T-helper 17 cell (primary cell): ENCODE results near the gene TLR7. TPM values are rescaled to one million over a fixed set of nuclear protein-coding genes. Genes with fewer than 3 reads are reported as not detected.

Source experiments
- ATAC-seq: fragments of 150-1000 bp; cut with Tn5 transposase; 2 replicates; pipeline ENCODE4 v1.10.0; 2021; ENCODE audit warnings: mild to moderate bottlenecking, moderate library complexity
- DNase-seq, 3 donors: peaks; one replicate each; pipeline versions ENCODE4 v3.0.0 to v3.0.0-alpha.2; 2020 to 2021
- H3K9me3 ChIP-seq: one replicate; pipeline ENCODE4 v1.7.0; 2013; ENCODE audit warnings: low read length, mild to moderate bottlenecking; ENCODE audit not compliant: control insufficient read depth, poor library complexity, severe bottlenecking
- H3K27ac Mint-ChIP-seq: one replicate; pipeline ENCODE4 v1.8.0; 2022; ENCODE audit warnings: mild to moderate bottlenecking, moderate library complexity, mixed read lengths
- H3K27me3 Mint-ChIP-seq: one replicate; pipeline ENCODE4 v1.8.0; 2022; ENCODE audit warnings: mixed read lengths
- H3K36me3 Mint-ChIP-seq: one replicate; pipeline ENCODE4 v1.8.0; 2022; ENCODE audit warnings: low read depth, mixed read lengths
- H3K4me1 Mint-ChIP-seq: one replicate; pipeline ENCODE4 v1.8.0; 2022; ENCODE audit warnings: mild to moderate bottlenecking, mixed read lengths
- H3K4me3 Mint-ChIP-seq: one replicate; pipeline ENCODE4 v1.8.0; 2022; ENCODE audit warnings: mild to moderate bottlenecking, moderate library complexity, mixed read lengths
- total RNA-seq, 4 donors: library from RNA in 2 of 4; stranded (reverse) in 2 of 4; gene quantifications; one replicate each; pipeline ENCODE4 v1.2.3 and lab custom pipeline; 2022 to 2026

The TLR7 gene
- total RNA-seq, 2 donors from 2014 or later, result 0.42 TPM; not detected in 1

GRCh38 chrX:12872741-12873140, 5.9 kb downstream of the TLR7 start:
- DNase-seq, result no peak
- no peak for ATAC-seq
- Mint-ChIP-seq H3K27me3 (peaks cover 2% of the 10 kb centered on the region), H3K36me3 (no peaks in the 10 kb centered on the region), H3K27ac (no peak overlapping the region), H3K4me3 (no peak overlapping the region), H3K4me1 (peaks cover 2% of the 10 kb centered on the region)
- no peaks in the 10 kb centered on the region for H3K9me3 ChIP-seq

GRCh38 chrX:12874581-12874980, 7.7 kb downstream of the TLR7 start:
- no peaks in the 10 kb centered on the region for H3K36me3 Mint-ChIP-seq
- ATAC-seq (no peak), DNase-seq (no peak)
- no peaks in the 10 kb centered on the region for H3K27me3 Mint-ChIP-seq
- no peaks in the 10 kb centered on the region for H3K9me3 ChIP-seq
- H3K4me3 Mint-ChIP-seq, result no peak overlapping the region
- no peaks in the 10 kb centered on the region for H3K4me1 Mint-ChIP-seq
- no peak overlapping the region for H3K27ac Mint-ChIP-seq

GRCh38 chrX:12877386-12877785, 10.5 kb downstream of the TLR7 start:
- DNase-seq (no peak), ATAC-seq (no peak)
- Mint-ChIP-seq H3K27me3 (no peaks in the 10 kb centered on the region), H3K36me3 (no peaks in the 10 kb centered on the region), H3K4me3 (no peak overlapping the region), H3K4me1 (no peaks in the 10 kb centered on the region), H3K27ac (no peak overlapping the region)
- H3K9me3 ChIP-seq, result no peaks in the 10 kb centered on the region

GRCh38 chrX:12878536-12878935, 11.7 kb downstream of the TLR7 start:
- Mint-ChIP-seq H3K4me1 (no peaks in the 10 kb centered on the region), H3K27ac (no peak overlapping the region), H3K27me3 (peaks cover 5% of the 10 kb centered on the region), H3K36me3 (no peaks in the 10 kb centered on the region), H3K4me3 (no peak overlapping the region)
- no peaks in the 10 kb centered on the region for H3K9me3 ChIP-seq
- ATAC-seq (no peak), DNase-seq (no peak)

GRCh38 chrX:12881914-12882313, 15.0 kb downstream of the TLR7 start:
- H3K4me1 Mint-ChIP-seq, result no peaks in the 10 kb centered on the region
- H3K27ac Mint-ChIP-seq, result no peak overlapping the region
- DNase-seq, result no peak
- ATAC-seq, result no peak
- no peaks in the 10 kb centered on the region for H3K36me3 Mint-ChIP-seq
- H3K4me3 Mint-ChIP-seq, result no peak overlapping the region
- no peaks in the 10 kb centered on the region for H3K9me3 ChIP-seq
- peaks cover 19% of the 10 kb centered on the region for H3K27me3 Mint-ChIP-seq

- ATAC-seq, result no peak
- Mint-ChIP-seq H3K27me3 (peaks cover 19% of the 10 kb centered on the region), H3K4me1 (no peaks in the 10 kb centered on the region), H3K4me3 (no peak overlapping the region), H3K36me3 (no peaks in the 10 kb centered on the region), H3K27ac (no peak overlapping the region)
- H3K9me3 ChIP-seq, result no peaks in the 10 kb centered on the region
- DNase-seq, result no peak
These were observed 18.6 kb downstream of the TLR7 start for GRCh38 chrX:12885508-12885907.

GRCh38 chrX:12886545-12886944, 19.7 kb downstream of the TLR7 start:
- no peak overlapping the region for H3K27ac Mint-ChIP-seq
- no peaks in the 10 kb centered on the region for H3K4me1 Mint-ChIP-seq
- no peak overlapping the region for H3K4me3 Mint-ChIP-seq
- H3K27me3 Mint-ChIP-seq, result peaks cover 19% of the 10 kb centered on the region
- no peak for DNase-seq
- no peaks in the 10 kb centered on the region for H3K36me3 Mint-ChIP-seq
- no peak for ATAC-seq
- no peaks in the 10 kb centered on the region for H3K9me3 ChIP-seq

GRCh38 chrX:12887141-12887540, 20.3 kb downstream of the TLR7 start:
- DNase-seq (no peak), ATAC-seq (no peak)
- Mint-ChIP-seq H3K27ac (no peak overlapping the region), H3K4me3 (no peak overlapping the region), H3K4me1 (no peaks in the 10 kb centered on the region), H3K27me3 (peaks cover 19% of the 10 kb centered on the region), H3K36me3 (no peaks in the 10 kb centered on the region)
- H3K9me3 ChIP-seq, result no peaks in the 10 kb centered on the region

- ATAC-seq, result no peak
- Mint-ChIP-seq H3K4me3 (no peak overlapping the region), H3K27me3 (peaks cover 19% of the 10 kb centered on the region), H3K4me1 (no peaks in the 10 kb centered on the region), H3K36me3 (no peaks in the 10 kb centered on the region), H3K27ac (no peak overlapping the region)
- H3K9me3 ChIP-seq, result no peaks in the 10 kb centered on the region
- DNase-seq, result no peak
These were observed 20.9 kb downstream of the TLR7 start for GRCh38 chrX:12887767-12888166.

- Mint-ChIP-seq H3K36me3 (no peaks in the 10 kb centered on the region), H3K27me3 (peaks cover 5% of the 10 kb centered on the region), H3K27ac (no peak overlapping the region), H3K4me3 (no peak overlapping the region), H3K4me1 (peaks cover 4% of the 10 kb centered on the region)
- ATAC-seq, result no peak
- no peak for DNase-seq
- H3K9me3 ChIP-seq, result no peaks in the 10 kb centered on the region
These were observed 23.6 kb downstream of the TLR7 start for GRCh38 chrX:12890467-12890866.

- no peak overlapping the region for H3K27ac Mint-ChIP-seq
- no peak overlapping the region for H3K4me3 Mint-ChIP-seq
These were observed 24.3 kb downstream of the TLR7 start for GRCh38 chrX:12891171-12891570.

GRCh38 chrX:12891915-12892506, 25.1 kb downstream of the TLR7 start:
- Mint-ChIP-seq H3K4me3 (no peak overlapping the region), H3K27ac (no peak overlapping the region), H3K36me3 (no peaks in the 10 kb centered on the region), H3K27me3 (no peaks in the 10 kb centered on the region), H3K4me1 (peaks cover 4% of the 10 kb centered on the region)
- no peaks in the 10 kb centered on the region for H3K9me3 ChIP-seq
- DNase-seq (no peak), ATAC-seq (no peak)

More at GRCh38 chrX:12891171-12891570, 24.3 kb downstream of the TLR7 start:
- Mint-ChIP-seq H3K36me3 (no peaks in the 10 kb centered on the region), H3K27me3 (peaks cover 2% of the 10 kb centered on the region), H3K4me1 (peaks cover 4% of the 10 kb centered on the region)
- no peak for ATAC-seq
- DNase-seq, result no peak
- no peaks in the 10 kb centered on the region for H3K9me3 ChIP-seq

- ATAC-seq (no peak), DNase-seq (no peak)
- Mint-ChIP-seq H3K4me1 (peaks cover 4% of the 10 kb centered on the region), H3K36me3 (no peaks in the 10 kb centered on the region), H3K27me3 (no peaks in the 10 kb centered on the region), H3K4me3 (no peak overlapping the region), H3K27ac (no peak overlapping the region)
- no peaks in the 10 kb centered on the region for H3K9me3 ChIP-seq
These were observed 25.8 kb downstream of the TLR7 start for GRCh38 chrX:12892716-12893115.
